SK-N-MC (cell line): ENCODE measurements around the gene SVIP.

Experiments used
- DNase-seq: peaks from one replicate; pipeline ENCODE4 v3.0.0-alpha.2; 2011; ENCODE audit warnings: low read depth, low spot score
- H3K27ac ChIP-seq: fragments of 200-600 bp; sonication (generic); 2 replicates; pipeline ENCODE4 v1.5.1; 2016; ENCODE audit warnings: mixed run types
- H3K36me3 ChIP-seq: fragments of 200-600 bp; sonication (generic); 2 replicates; pipeline ENCODE4 v1.6.1; 2017; ENCODE audit warnings: antibody characterized with exemption, low read length, mixed read lengths; ENCODE audit not compliant: insufficient read depth
- H3K4me3 ChIP-seq: fragments of 200-600 bp; sonication (generic); 2 replicates; pipeline ENCODE4 v1.5.1; 2016
- H3K9ac ChIP-seq: fragments of 200-600 bp; sonication (generic); 2 replicates; pipeline ENCODE4 v1.8.0; 2017; ENCODE audit warnings: mixed run types, mixed read lengths; ENCODE audit not compliant: insufficient read length
- H3K9me3 ChIP-seq: fragments of 200-600 bp; sonication (generic); 2 replicates; pipeline ENCODE4 v1.6.1; 2017; ENCODE audit warnings: low read depth, mild to moderate bottlenecking, antibody characterized with exemption, low read length, moderate library complexity, mixed read lengths
- EZH2 ChIP-seq: fragments of 200-600 bp; sonication (generic); IDR thresholded peaks from one replicate; pipeline ENCODE4 v1.6.1; 2017; ENCODE audit warnings: antibody characterized with exemption
- FOXP2 ChIP-seq: optimal IDR thresholded peaks from 2 replicates; pipeline ENCODE3; 2011; ENCODE audit warnings: mild to moderate bottlenecking, moderate library complexity; ENCODE audit not compliant: insufficient read depth; ENCODE audit errors: extremely low read length, control extremely low read depth
- POLR2AphosphoS5 ChIP-seq: IDR thresholded peaks from 2 replicates; pipeline ENCODE4 v1.6.1; 2012; ENCODE audit warnings: mild to moderate bottlenecking, low read depth, low read length, borderline replicate concordance

Gene SVIP

DNA sequence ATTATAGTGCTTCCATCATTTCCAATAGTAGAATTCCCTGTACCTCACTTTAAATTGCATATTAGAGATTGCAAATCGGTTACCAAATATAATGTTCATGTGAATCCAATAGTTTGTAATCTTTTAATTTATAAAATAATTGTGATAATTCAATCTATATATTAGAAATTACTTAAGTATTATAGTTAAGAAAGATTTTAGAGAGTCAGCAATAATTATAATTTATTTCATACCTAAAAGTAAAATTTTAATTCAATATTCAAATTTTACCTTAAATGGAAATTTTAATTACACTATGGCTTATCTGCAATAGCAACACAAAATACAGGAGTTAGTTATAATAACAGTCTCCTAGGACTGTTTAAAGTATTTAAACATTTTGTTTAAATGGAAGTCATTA lies 17.1 kb upstream of the SVIP start:
- Histone ChIP-seq H3K4me3 (no peak overlapping the region), H3K36me3 (no peaks in the 10 kb centered on the region), H3K9me3 (no peaks in the 10 kb centered on the region), H3K9ac (no peak overlapping the region), H3K27ac (no peak overlapping the region)
- DNase-seq: no peak
- TF ChIP-seq POLR2AphosphoS5 (no peak), EZH2 (no peak), FOXP2 (no peak)

DNA sequence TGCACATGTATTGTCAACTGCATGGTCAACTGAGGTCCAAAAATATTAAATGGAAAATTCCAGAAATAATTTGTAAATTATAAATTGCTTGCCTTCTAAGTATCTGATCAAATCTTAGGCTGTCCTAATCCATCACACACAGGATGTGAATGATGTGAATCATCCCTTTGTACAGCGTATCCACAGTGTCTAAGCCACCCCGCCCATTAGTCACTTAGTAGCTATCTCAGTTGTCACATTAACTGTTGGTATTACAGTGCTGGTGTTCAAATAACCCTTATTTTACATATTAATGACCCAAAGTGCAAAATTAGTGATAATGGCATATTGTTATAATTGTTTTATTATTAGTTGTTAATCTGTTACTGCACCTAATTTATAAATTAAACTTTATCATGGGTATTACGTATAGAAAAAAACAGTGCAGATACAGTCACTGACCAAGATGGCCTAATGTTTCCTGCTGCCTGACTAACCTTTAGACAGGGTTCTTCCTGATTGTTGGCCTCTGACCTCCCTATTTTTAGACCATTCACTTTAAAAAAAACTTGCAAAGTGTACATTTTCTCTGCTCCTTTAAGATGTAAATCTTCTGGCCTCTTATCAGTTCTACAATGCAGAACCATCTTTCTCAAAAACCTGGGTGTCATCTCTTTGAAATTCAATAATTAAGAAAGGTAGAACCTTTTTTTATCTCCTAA lies 2.9 kb upstream of the SVIP start:
- Histone ChIP-seq H3K36me3 (no peaks in the 10 kb centered on the region), H3K9me3 (no peaks in the 10 kb centered on the region), H3K4me3 (no peak overlapping the region), H3K9ac (no peak overlapping the region), H3K27ac (no peak overlapping the region)
- TF ChIP-seq FOXP2: no peak
- DNase-seq: no peak

DNA sequence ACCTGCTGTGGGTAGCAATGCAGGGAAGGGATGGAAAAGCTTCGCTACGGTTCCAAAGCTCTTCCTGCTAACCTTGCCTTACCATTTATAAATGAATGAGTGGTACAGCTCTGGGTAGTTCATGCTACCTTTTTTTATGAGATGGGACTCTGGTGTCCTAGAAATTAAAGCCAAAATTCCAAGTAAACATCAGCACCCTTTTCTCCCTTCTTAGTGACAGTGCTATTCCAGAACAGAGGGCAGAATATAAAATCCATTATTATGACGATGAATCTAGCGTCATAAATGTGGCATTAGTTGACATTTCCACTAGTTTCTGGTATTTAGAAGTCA lies 447 bp upstream of the SVIP start:
- peak overlapping the region; percentile 99 for H3K4me3 ChIP-seq
- DNase-seq: no peak
- no peak overlapping the region for H3K27ac ChIP-seq
- H3K9me3 ChIP-seq: no peaks in the 10 kb centered on the region
- TF ChIP-seq POLR2AphosphoS5 (no peak), FOXP2 (no peak), EZH2 (no peak)
- peaks cover 16% of the 10 kb centered on the region for H3K36me3 ChIP-seq
- no peak overlapping the region for H3K9ac ChIP-seq

DNA sequence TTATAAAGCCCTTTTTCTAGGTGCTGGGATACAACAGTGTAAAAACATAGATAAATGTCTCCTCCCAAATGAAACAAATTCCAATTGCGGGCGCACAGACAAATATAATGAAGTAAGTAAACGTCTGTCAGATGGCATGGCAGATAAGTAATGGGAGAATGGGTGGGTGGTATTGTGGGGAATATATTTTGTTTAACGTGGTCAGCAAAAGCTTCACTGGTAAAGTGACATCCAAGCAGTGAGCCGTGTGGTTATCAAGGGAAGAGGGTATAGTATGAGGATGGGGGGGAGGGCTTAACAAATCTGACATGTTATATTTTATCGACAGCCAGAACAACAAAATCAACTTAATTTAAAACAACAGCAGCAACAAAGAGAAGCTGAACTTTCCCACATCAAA lies 1.2 kb downstream of the SVIP start:
- peaks cover 21% of the 10 kb centered on the region for H3K36me3 ChIP-seq
- TF ChIP-seq FOXP2 (no peak), EZH2 (no peak), POLR2AphosphoS5 (no peak)
- no peak for DNase-seq
- H3K4me3 ChIP-seq: peak overlapping the region; percentile 99
- H3K27ac ChIP-seq: no peak overlapping the region
- H3K9me3 ChIP-seq: no peaks in the 10 kb centered on the region
- peak overlapping the region; percentile 80 for H3K9ac ChIP-seq

DNA sequence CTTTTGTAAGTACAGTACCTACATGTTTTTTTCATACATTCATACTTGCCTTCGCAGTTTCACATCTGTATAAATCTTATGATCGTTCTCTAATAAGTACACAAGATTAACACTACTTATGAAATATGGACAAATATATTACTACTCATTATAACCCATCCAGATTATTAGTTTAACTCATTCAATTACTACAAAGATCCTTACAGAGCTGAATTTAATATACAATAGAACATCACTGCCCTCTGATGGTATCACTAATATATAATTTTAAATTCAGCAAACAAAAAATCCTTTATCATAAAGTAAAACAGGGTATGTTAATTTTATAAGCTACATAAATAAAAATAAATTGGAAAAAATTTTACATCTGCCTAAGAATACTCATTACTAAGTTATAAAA lies 7.4 kb downstream of the SVIP start:
- Histone ChIP-seq H3K9ac (no peak overlapping the region), H3K4me3 (no peak overlapping the region), H3K27ac (no peak overlapping the region), H3K36me3 (peaks cover 30% of the 10 kb centered on the region), H3K9me3 (no peaks in the 10 kb centered on the region)
- TF ChIP-seq POLR2AphosphoS5 (no peak), FOXP2 (no peak), EZH2 (no peak)
- no peak for DNase-seq

DNA sequence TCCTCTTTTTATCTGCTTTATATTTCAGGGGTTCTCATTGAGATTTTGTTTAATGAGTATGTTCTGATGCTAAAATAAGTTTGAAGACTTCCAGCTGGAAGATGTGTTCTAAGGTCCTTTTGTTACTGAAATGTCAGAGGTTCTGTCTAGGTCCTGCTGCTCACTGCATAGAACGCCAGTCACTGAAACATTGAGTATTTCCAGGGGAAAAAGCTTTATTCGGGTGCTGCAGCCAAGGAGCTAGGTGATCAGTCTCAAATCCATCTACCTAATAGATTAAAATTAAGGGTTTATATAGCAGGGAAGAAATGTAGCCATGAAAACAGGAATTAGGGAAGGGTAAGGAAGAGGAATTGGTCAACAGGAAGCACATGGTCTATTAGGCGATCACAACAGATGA lies 19.7 kb downstream of the SVIP start:
- no peaks in the 10 kb centered on the region for H3K9me3 ChIP-seq
- no peak for DNase-seq
- no peak for TF ChIP-seq FOXP2
- TF ChIP-seq EZH2: no peak

DNA sequence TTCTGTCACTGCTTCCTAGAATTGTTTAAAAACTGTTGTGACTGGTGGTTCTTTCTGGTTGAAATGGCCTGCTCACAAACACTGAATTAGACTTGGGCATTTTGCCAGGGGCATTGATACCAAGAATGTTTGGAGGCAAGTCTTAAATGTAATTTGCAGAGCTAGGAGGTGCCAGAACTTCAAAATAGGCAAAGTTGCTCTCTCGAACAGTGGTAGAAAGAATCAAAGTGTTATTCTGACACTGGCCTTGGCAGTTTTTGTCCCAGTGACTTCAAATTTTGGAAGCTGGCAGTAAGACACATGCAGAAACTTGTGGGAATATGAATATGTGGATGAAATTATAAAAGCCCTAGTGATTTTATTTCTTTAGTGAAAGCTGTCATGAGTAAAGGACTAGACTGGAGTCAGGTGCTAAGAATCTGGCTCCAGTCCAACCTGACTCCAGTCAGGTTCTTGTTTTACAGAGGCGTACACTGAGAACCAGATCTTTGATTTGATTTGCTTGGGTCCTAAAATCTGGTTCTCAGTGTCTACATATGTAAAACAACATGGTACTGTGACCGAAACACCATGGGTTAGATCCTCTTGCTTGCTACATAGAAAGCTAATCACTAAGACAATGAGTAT lies 20.9 kb downstream of the SVIP start:
- no peak overlapping the region for H3K27ac ChIP-seq
- TF ChIP-seq FOXP2 (no peak), EZH2 (no peak), POLR2AphosphoS5 (no peak)
- H3K36me3 ChIP-seq: no peaks in the 10 kb centered on the region
- no peaks in the 10 kb centered on the region for H3K9me3 ChIP-seq
- H3K4me3 ChIP-seq: no peak overlapping the region
- DNase-seq: no peak
- H3K9ac ChIP-seq: no peak overlapping the region

More for the DNA sequence above, 19.7 kb downstream of the SVIP start:
- Histone ChIP-seq H3K4me3 (no peak overlapping the region), H3K27ac (no peak overlapping the region), H3K9ac (no peak overlapping the region), H3K36me3 (no peaks in the 10 kb centered on the region)

DNA sequence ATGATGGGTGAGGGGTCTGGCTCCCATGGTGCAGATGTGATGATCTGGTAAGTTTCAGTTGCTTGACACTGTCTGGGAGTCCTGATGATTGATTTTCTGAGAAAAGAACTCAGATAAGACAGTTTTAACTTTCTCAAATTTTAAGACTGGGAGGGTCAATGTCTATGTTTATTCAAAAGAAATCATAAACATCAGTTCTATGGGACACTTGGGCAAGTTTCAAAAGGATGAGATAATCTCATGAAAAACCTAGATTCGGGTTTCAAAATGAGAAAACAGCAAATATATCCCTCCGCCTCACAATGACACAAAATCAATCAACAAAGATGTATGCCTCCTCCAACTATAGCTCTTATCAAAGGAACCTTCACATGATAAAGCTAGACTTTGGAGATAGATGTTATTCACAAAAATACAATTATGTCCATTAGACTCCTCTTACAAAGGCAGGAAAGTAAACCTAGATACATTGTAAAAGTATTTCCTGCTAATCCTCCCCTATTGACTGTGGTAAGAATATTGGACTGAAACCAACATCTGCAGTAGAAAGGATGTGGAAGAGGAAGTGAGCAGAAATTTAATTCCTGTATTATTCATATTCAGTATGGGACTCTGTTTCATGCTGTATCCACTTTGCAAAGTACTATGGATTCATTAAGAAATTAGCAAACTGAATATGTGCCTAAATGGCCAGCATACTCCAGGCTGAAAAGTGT lies 21.6 kb downstream of the SVIP start:
- Histone ChIP-seq H3K9me3 (no peaks in the 10 kb centered on the region), H3K9ac (no peak overlapping the region), H3K36me3 (no peaks in the 10 kb centered on the region), H3K4me3 (no peak overlapping the region), H3K27ac (no peak overlapping the region)
- TF ChIP-seq EZH2 (no peak), FOXP2 (no peak), POLR2AphosphoS5 (no peak)
- no peak for DNase-seq

DNA sequence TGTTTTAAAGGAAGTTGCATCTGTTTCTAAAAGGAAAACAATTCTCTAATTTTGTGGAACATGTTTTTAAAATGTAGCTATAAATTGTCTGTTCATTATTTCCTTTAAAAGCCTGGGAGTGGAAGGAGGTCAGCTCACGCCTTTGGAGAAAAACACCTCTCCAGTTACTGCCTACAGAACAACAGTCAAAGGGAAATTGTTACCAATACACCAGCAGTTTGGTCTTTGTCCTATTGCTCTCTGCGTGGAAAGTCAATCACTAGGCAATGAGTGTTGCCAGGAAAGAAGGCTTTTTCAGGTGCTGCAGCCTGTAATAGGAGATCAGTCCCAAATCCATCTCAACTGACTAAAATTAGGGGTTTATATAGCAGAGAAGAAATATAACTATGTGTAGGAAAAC lies 22.2 kb downstream of the SVIP start:
- no peak for TF ChIP-seq FOXP2
- TF ChIP-seq EZH2: no peak
- TF ChIP-seq POLR2AphosphoS5: no peak
- Histone ChIP-seq H3K27ac (no peak overlapping the region), H3K9ac (no peak overlapping the region), H3K9me3 (no peaks in the 10 kb centered on the region), H3K4me3 (no peak overlapping the region), H3K36me3 (no peaks in the 10 kb centered on the region)
- DNase-seq: no peak
